ENCODE data around the gene KCND3.

DNA sequence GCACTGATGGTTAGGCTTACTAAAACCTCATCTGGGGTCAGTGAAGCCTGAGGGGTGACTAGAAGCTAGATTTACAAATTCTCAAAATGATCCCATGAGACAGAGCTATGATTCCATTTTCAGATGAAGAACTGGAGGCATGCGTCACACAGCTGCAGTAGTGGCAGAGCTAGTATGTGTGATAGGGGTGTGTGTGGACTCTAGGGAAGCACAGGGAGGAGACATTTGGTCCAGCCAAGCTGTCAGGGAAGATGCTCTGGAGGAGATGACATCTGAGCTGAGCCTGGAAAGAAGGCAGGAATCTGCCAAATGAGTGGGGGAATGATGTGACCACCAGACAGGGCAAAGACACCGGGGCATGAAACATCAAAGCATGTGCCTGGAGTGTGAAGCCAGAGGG lies 12.0 kb upstream of the KCND3 start:
- TF ChIP-seq SNAI2 (CRISPR knock-in tag; IDR thresholded peaks at IDR 0.05), result no peak
- no peak for TF ChIP-seq PPARA (CRISPR knock-in tag; IDR thresholded peaks at IDR 0.05; ENCODE audit: borderline replicate concordance)
- no peak for TF ChIP-seq ZFP30 (CRISPR knock-in tag; IDR thresholded peaks at IDR 0.05)
- TF ChIP-seq ARNTL (CRISPR knock-in tag; IDR thresholded peaks at IDR 0.05; ENCODE audit: borderline replicate concordance, low read depth), result no peak
- no peak for TF ChIP-seq CSDC2 (CRISPR knock-in tag; IDR thresholded peaks at IDR 0.05)
- TF ChIP-seq, protein P1, sequence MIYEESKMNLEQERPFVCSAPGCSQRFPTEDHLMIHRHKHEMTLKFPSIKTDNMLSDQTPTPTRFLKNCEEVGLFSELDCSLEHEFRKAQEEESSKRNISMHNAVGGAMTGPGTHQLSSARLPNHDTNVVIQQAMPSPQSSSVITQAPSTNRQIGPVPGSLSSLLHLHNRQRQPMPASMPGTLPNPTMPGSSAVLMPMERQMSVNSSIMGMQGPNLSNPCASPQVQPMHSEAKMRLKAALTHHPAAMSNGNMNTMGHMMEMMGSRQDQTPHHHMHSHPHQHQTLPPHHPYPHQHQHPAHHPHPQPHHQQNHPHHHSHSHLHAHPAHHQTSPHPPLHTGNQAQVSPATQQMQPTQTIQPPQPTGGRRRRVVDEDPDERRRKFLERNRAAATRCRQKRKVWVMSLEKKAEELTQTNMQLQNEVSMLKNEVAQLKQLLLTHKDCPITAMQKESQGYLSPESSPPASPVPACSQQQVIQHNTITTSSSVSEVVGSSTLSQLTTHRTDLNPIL (CRISPR knock-in tag; IDR thresholded peaks at IDR 0.05; ENCODE audit: low read depth), result no peak
- no peak for TF ChIP-seq RARB (CRISPR knock-in tag; IDR thresholded peaks at IDR 0.05)
- TF ChIP-seq, protein P2, sequence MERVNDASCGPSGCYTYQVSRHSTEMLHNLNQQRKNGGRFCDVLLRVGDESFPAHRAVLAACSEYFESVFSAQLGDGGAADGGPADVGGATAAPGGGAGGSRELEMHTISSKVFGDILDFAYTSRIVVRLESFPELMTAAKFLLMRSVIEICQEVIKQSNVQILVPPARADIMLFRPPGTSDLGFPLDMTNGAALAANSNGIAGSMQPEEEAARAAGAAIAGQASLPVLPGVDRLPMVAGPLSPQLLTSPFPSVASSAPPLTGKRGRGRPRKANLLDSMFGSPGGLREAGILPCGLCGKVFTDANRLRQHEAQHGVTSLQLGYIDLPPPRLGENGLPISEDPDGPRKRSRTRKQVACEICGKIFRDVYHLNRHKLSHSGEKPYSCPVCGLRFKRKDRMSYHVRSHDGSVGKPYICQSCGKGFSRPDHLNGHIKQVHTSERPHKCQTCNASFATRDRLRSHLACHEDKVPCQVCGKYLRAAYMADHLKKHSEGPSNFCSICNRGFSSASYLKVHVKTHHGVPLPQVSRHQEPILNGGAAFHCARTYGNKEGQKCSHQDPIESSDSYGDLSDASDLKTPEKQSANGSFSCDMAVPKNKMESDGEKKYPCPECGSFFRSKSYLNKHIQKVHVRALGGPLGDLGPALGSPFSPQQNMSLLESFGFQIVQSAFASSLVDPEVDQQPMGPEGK (CRISPR knock-in tag; IDR thresholded peaks at IDR 0.05; ENCODE audit: borderline replicate concordance), result no peak
- TF ChIP-seq ZFP3 (CRISPR knock-in tag; IDR thresholded peaks at IDR 0.05), result no peak
- TF ChIP-seq TCF4 (CRISPR knock-in tag; IDR thresholded peaks at IDR 0.05; ENCODE audit: borderline replicate concordance), result no peak
- no peak for TF ChIP-seq ZNF8 (CRISPR knock-in tag; IDR thresholded peaks at IDR 0.05)
- no peak for TF ChIP-seq OSR1 (CRISPR knock-in tag; IDR thresholded peaks at IDR 0.05)

Measured in SK-N-SH treated with all-trans-retinoic acid at 6 μM for 48 hours (cell line).